ENCODE data around the gene CHAF1A. TPM values are rescaled to one million over a fixed set of nuclear protein-coding genes. Genes with fewer than 3 reads are reported as not detected.

The CHAF1A gene
- total and polyA plus RNA-seq, 2 of the 8 experiments (the other 6 are each of a cell fraction or from before 2014, with no cell fraction given) = 122 to 147 TPM

DNA sequence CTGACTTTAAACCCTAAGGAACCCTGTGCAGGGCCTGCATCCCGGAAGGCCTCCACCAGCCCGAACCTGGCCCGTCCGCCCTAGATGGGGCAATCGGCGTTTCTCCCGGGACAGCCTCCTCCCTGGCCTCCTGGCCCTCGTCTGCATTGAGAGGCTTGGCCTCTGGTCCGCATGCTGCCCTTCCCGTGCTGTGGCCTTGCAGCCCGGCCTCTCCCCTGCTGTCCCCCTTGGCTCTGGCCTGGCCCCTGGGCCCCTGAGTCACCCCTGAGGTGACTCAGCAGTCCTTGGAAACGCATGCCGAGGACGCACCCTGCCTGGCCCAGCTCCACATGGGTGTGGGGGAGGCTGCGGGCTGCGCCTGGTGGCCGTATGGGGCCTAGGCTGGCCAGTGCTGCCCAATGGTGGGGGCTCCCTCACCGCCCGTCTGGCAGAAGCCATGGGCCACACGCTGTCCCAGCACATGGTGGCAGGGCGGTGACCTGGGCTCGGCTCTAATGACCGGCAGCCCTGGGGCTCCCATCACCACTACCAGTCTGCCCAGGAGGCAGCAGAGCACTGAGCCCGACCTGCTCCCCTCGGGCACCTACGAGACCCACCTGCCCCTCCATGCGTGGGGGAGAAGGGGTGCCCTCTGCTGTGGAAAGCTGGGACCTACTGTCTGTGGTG, 27.8 kb upstream of the CHAF1A start:
- H2AK5ac ChIP-seq (ENCODE audit: low read depth, low read length) = peak overlapping the region; percentile 95; the same call in 1 of the 2 replicates
- H3K18ac ChIP-seq (ENCODE audit: extremely low read depth, low read length) = peak overlapping the region; percentile 90
- no peaks in the 10 kb centered on the region for H3K27me3 ChIP-seq (replicated peaks in 1 of 4; ENCODE audit: control insufficient read depth in 3 of 4, extremely low read depth in 1 of 4, insufficient read depth in 3 of 4, low read length in 3 of 4)
- POLR2A ChIA-PET (ENCODE audit: partially characterized antibody) = interaction anchor here (0.8 to 5.8 kb wide), 11 partner anchors 11 to 73 kb away, joined by 3 to 63 read pairs (median 13); partner anchors contain the start of genes CHAF1A, MPND and SH3GL1
- peaks cover 19 to 45% of the 10 kb centered on the region in 2 experiments for H4K20me1 ChIP-seq (replicated peaks in 1 of 2; ENCODE audit: control insufficient read depth in 1 of 2, insufficient read depth in 2 of 2, low read length in 2 of 2)
- H4K91ac ChIP-seq (replicated peaks; ENCODE audit: insufficient read length, low read length) = peak overlapping the region; percentile 97
- peak overlapping the region in 2 of 4 experiments; percentile 48 to 55; a peak in 4 of 7 replicates for H3K9ac ChIP-seq (replicated peaks in 1 of 4; ENCODE audit: extremely low read depth in 1 of 4, low read depth in 3 of 4, low read length in 3 of 4)
- H3K4ac ChIP-seq (replicated peaks; ENCODE audit: insufficient read length, low read depth, low read length) = peak overlapping the region; percentile 87
- peak overlapping the region; percentile 8 to 46; a peak in 1 of 4 replicates for H3K4me2 ChIP-seq (ENCODE audit: insufficient read depth in 1 of 2, low read depth in 2 of 2, low read length in 2 of 2)
- FAIRE-seq (no peak), DNase-seq (ENCODE audit: low read depth in 1 of 2, low spot score in 2 of 2) (no peak)
- H3K9me3 ChIP-seq (ENCODE audit: insufficient read depth in 2 of 2, low read depth in 1 of 2, low read length in 1 of 2) = no peaks in the 10 kb centered on the region
- H3K56ac ChIP-seq (replicated peaks; ENCODE audit: insufficient read length, low read depth, low read length) = peak overlapping the region; percentile 54
- peak overlapping the region; percentile 43 for H2BK120ac ChIP-seq (replicated peaks; ENCODE audit: low read depth, low read length)
- no peak overlapping the region for H3K4me3 ChIP-seq (ENCODE audit: extremely low read depth in 1 of 4, insufficient read depth in 2 of 4, low read depth in 3 of 4, low read length in 4 of 4)
- peak overlapping the region; percentile 95 for H2BK5ac ChIP-seq (ENCODE audit: low read depth, low read length)
- H3K36me3 ChIP-seq (ENCODE audit: control insufficient read depth in 2 of 4, insufficient read depth in 4 of 4, low read length in 3 of 4) = no peaks in the 10 kb centered on the region
- H4K5ac ChIP-seq (ENCODE audit: insufficient read length, low read depth, low read length) = peak overlapping the region; percentile 21
- H4K8ac ChIP-seq (ENCODE audit: extremely low read depth, insufficient read depth, low read length) = peak overlapping the region; percentile 84
- H3K4me1 ChIP-seq (replicated peaks in 1 of 4; ENCODE audit: control insufficient read depth in 3 of 4, insufficient read depth in 4 of 4, low read length in 3 of 4) = peaks cover 5 to 44% (median 32%) of the 10 kb centered on the region in 4 experiments
- H3K79me2 ChIP-seq (ENCODE audit: control insufficient read depth in 1 of 2, insufficient read depth in 2 of 2, low read length in 2 of 2) = peaks cover 0 to 30% of the 10 kb centered on the region in 2 experiments; a peak in 1 of 4 replicates
- peak overlapping the region; percentile 92; the same call in 1 of the 2 replicates for H2BK15ac ChIP-seq (ENCODE audit: low read length)
- peak overlapping the region; percentile 86; the same call in 1 of the 2 replicates for H2BK20ac ChIP-seq (ENCODE audit: low read length)
- H3K79me1 ChIP-seq (ENCODE audit: low read depth, low read length) = peaks cover 21% of the 10 kb centered on the region
- H2BK12ac ChIP-seq (ENCODE audit: low read depth, low read length) = peak overlapping the region; percentile 90
- WGBS, 2 experiments (ENCODE audit: extremely low coverage in 1 of 2, insufficient coverage in 1 of 2, insufficient read length in 1 of 2, insufficient replicate concordance in 2 of 2, low coverage in 1 of 2, low lambda C conversion rate in 2 of 2, missing lambda C conversion rate in 1 of 2) = 76% methylated on average over 27 of the region's 27 CpGs; no CpG with 5 or more reads in 1 of the 2 experiments
- H3K23me2 ChIP-seq (ENCODE audit: low read depth, low read length) = no peaks in the 10 kb centered on the region
- no peak overlapping the region for H3K14ac ChIP-seq (ENCODE audit: insufficient read length)
- H3K23ac ChIP-seq (ENCODE audit: insufficient read length) = no peak overlapping the region
- CTCF ChIA-PET (ENCODE audit: partially characterized antibody) = interaction anchor here (0.6 to 6.3 kb wide), 14 partner anchors 8 to 107 kb away, joined by 3 to 72 read pairs (median 9); partner anchors contain the start of genes CHAF1A, MPND and SH3GL1
- no peak overlapping the region for H2AFZ ChIP-seq (ENCODE audit: low read length)
- peak overlapping the region; percentile 82 for H3K27ac ChIP-seq (ENCODE audit: low read depth, low read length)
- TF ChIP-seq BACH1 (IDR thresholded peaks at IDR 0.05; ENCODE audit: low read length) (peak; percentile 91), MAFK (IDR thresholded peaks at IDR 0.05; ENCODE audit: low read depth, low read length) (peak; percentile 72; the same call in 1 of the 2 replicates), E2F6 (IDR thresholded peaks at IDR 0.05) (no peak), RXRA (IDR thresholded peaks at IDR 0.05; ENCODE audit: insufficient read depth, low read depth, low read length) (no peak), EGR1 (IDR thresholded peaks at IDR 0.05; ENCODE audit: borderline replicate concordance, low read depth, low read length) (no peak), JUN (IDR thresholded peaks at IDR 0.05; ENCODE audit: low read depth, low read length) (no peak), RNF2 (IDR thresholded peaks at IDR 0.05; ENCODE audit: borderline replicate concordance, low read depth, low read length, missing control alignments, poor library complexity, severe bottlenecking) (no peak), CHD1 (IDR thresholded peaks at IDR 0.05; ENCODE audit: low read depth, low read length) (no peak), MAX (IDR thresholded peaks at IDR 0.05) (peak; percentile 47), SP4 (IDR thresholded peaks at IDR 0.05; ENCODE audit: low read length) (no peak)
